Measurements from ENCODE around the gene KDM1A. TPM values are rescaled to one million over a fixed set of nuclear protein-coding genes. Genes with fewer than 3 reads are reported as not detected.

KDM1A gene
- total RNA-seq, 4 donors from 2014 or later = 18.7 to 41.4 (median 29.3) TPM

DNA sequence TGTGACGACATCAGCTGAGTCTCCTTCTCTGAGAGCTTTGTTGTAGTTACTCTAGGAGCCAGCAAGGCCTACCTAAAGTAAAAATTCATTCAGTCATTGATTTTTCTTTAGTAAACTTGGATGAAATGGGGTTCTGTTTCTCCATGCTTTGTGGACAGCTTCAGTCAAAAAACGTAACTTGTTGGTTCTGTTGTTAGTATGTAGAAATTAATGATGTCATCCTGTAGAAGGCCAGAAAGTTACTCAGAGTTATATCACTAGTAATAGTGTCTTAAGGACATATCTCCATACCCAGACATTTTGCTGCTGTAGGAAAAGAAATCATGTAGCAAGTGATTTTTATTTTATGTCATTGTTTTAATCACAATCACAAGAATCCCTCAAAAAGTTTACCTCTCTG lies 43.0 kb downstream of the KDM1A start:
- no peaks in the 10 kb centered on the region for H3K4me1 ChIP-seq
- H3K4me3 ChIP-seq = no peak overlapping the region
- H3K9me3 ChIP-seq = no peaks in the 10 kb centered on the region
- in situ Hi-C loops (cut with MboI; ENCODE audit: low pct_ligation_motif_present in 1 of 4, low pct_unique_long_range_greater_than_20kb in 1 of 4, low sequenced_read_pairs in 3 of 4) = no loop called here
- H3K36me3 ChIP-seq = peaks cover 0 to 25% (median 11%) of the 10 kb centered on the region in 4 donors
- intact Hi-C loops (cut with DNase I; ENCODE audit: low total_unique reads) = no loop called here
- no peak for DNase-seq
- H3K27ac ChIP-seq = no peak overlapping the region
- WGBS, 2 donors (ENCODE audit: low coverage in 1 of 2) = 75 to 81% methylated on average over 2 of the region's 2 CpGs
- no peaks in the 10 kb centered on the region for H3K27me3 ChIP-seq
- TF ChIP-seq POLR2AphosphoS5 (IDR thresholded peaks at IDR 0.05) (no peak), CTCF (IDR thresholded peaks at IDR 0.05) (no peak), POLR2A (IDR thresholded peaks at IDR 0.05) (no peak), EP300 (IDR thresholded peaks at IDR 0.05; ENCODE audit: low read depth) (no peak)

DNA sequence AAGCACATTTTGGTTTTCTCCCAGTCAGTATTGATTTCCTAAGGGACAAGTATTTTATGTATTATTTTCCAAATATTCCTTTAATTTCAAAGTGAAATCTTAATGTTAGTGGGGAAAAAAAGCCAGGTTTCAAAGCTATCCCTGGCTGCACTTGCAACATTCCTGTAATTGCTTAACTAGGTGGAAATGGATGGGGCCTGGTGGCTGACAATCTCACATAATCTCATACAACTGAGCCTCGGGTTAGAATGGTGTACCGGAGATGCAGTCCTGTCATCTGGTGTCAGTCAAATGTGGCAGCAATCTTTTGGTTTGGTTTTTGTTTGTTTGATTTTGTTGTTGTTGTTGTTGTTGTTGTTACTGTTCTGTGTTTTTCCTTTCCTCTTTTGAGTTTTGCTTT lies 46.1 kb downstream of the KDM1A start:
- no peak for TF ChIP-seq CTCF (IDR thresholded peaks at IDR 0.05)
- no peak overlapping the region for H3K4me3 ChIP-seq
- peaks cover 0 to 34% (median 12%) of the 10 kb centered on the region in 4 donors for H3K36me3 ChIP-seq
- no peak for DNase-seq
- in situ Hi-C loops (cut with MboI; ENCODE audit: low pct_ligation_motif_present in 1 of 4, low pct_unique_long_range_greater_than_20kb in 1 of 4, low sequenced_read_pairs in 3 of 4) (no loop called here), intact Hi-C loops (cut with DNase I; ENCODE audit: low total_unique reads) (no loop called here)
- H3K9me3 ChIP-seq = no peaks in the 10 kb centered on the region
- WGBS, 2 donors (ENCODE audit: low coverage in 1 of 2) = 94 to 96% methylated on average over 2 of the region's 2 CpGs
- no peaks in the 10 kb centered on the region for H3K27me3 ChIP-seq
- no peaks in the 10 kb centered on the region for H3K4me1 ChIP-seq
- no peak overlapping the region for H3K27ac ChIP-seq

DNA sequence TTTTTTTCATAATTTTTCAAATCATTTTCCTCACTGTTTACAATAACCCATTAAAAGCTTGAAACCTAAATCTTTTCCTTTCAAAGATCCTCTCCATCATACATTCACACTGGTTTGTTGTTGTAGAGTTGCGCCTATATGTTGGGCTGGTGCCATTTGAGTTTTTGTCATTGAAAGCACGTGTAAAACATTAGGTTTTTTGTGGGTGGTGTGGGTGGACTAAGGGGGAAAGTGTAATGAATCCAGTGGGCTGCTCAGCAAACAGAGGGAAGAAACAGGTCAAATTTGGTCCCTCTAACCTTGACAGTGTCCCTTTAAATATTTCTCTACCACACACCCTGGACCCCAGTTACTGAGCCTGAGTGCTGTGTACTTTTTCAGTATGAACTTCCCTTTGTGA lies 46.8 kb downstream of the KDM1A start:
- Histone ChIP-seq H3K9me3 (no peaks in the 10 kb centered on the region), H3K4me1 (no peaks in the 10 kb centered on the region), H3K27me3 (no peaks in the 10 kb centered on the region), H3K27ac (no peak overlapping the region), H3K4me3 (no peak overlapping the region), H3K36me3 (peaks cover 0 to 29% (median 10%) of the 10 kb centered on the region in 4 donors)
- TF ChIP-seq EP300 (IDR thresholded peaks at IDR 0.05; ENCODE audit: low read depth) (no peak), POLR2A (IDR thresholded peaks at IDR 0.05) (no peak), POLR2AphosphoS5 (IDR thresholded peaks at IDR 0.05) (no peak), CTCF (IDR thresholded peaks at IDR 0.05) (no peak)
- intact Hi-C loops (cut with DNase I; ENCODE audit: low total_unique reads) (no loop called here), in situ Hi-C loops (cut with MboI; ENCODE audit: low pct_ligation_motif_present in 1 of 4, low pct_unique_long_range_greater_than_20kb in 1 of 4, low sequenced_read_pairs in 3 of 4) (no loop called here)
- WGBS, 2 donors (ENCODE audit: low coverage in 1 of 2) = 87 to 100% methylated on average over 2 of the region's 2 CpGs
- no peak for DNase-seq

DNA sequence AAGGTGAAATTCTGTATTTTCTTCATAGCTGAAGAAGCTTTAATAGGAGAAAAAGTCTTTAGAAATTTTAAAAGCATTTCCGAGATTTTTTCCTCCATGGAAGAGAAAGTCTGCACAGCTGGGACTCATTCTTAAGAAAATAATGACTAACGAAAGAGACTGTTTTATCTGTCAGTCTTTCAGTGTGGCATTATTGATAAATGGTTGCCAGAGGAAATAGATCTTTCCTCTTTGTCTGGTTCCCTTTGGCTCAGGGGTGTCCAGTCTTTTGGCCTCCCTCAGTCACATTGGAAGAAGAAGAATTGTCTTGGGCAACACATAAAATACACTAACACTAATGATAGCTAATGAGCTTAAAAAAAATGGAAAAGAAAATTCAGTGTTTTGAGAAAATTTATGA lies 49.9 kb downstream of the KDM1A start:
- no peaks in the 10 kb centered on the region for H3K27me3 ChIP-seq
- no peak for DNase-seq
- H3K36me3 ChIP-seq = peaks cover 0 to 50% (median 18%) of the 10 kb centered on the region in 4 donors
- WGBS, 2 donors (ENCODE audit: low coverage in 1 of 2) = 92 to 97% methylated on average over 2 of the region's 2 CpGs
- no peak for TF ChIP-seq EP300 (IDR thresholded peaks at IDR 0.05; ENCODE audit: low read depth)
- TF ChIP-seq CTCF (IDR thresholded peaks at IDR 0.05) = no peak
- TF ChIP-seq POLR2A (IDR thresholded peaks at IDR 0.05) = no peak
- TF ChIP-seq POLR2AphosphoS5 (IDR thresholded peaks at IDR 0.05) = no peak
- H3K4me3 ChIP-seq = no peak overlapping the region
- no peaks in the 10 kb centered on the region for H3K4me1 ChIP-seq
- intact Hi-C loops (cut with DNase I; ENCODE audit: low total_unique reads) = no loop called here
- H3K9me3 ChIP-seq = no peaks in the 10 kb centered on the region
- H3K27ac ChIP-seq = no peak overlapping the region
- in situ Hi-C loops (cut with MboI; ENCODE audit: low pct_ligation_motif_present in 1 of 4, low pct_unique_long_range_greater_than_20kb in 1 of 4, low sequenced_read_pairs in 3 of 4) = no loop called here

All from transverse colon (tissue), 4 donors.